Measurements from ENCODE around the gene TRMT10B.
"Not testable (repeated sequence)": the region's sequence is repeated elsewhere in the genome, so short reads cannot be mapped to it uniquely, and the experiment has no call there.

Gene TRMT10B

DNA sequence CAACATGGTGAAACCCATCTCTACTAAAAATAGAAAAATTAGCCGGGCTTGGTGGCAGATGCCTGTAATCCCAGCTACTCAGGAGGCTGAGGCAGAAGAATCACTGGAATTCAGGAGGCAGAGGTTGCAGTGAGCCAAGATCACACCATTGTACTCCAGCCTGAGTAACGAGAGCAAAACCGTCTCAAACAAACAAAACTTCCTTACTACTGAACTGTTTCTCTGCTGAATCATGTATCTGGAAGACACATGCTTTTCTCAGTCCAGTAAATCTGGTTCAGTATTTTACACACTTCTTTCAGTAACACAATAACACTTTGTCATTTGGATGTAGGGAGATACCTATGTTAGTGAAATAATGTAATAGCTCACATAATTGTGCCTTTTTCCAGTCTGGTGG, 7.9 kb downstream of the TRMT10B start:
- FAIRE-seq = peak; percentile 43
- TF ChIP-seq POLR2A (IDR thresholded peaks at IDR 0.05; ENCODE audit: low read depth, low read length) = no peak
- no peak for DNase-seq (ENCODE audit: insufficient read length, low spot score)

DNA sequence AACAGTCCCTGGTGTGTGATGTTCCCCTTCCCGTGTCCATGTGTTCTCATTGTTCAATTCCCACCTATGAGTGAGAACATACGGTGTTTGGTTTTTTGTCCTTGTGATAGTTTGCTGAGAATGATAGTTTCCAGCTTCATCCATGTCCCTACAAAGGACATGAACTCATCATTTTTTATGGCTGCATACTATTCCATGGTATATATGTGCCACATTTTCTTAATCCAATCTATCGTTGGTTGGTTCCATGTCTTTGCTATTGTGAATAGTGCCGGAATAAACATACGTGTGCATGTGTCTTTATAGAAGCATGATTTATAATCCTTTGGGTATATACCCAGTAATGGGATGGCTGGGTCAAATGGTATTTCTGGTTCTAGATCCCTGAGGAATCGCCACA, 11.7 kb downstream of the TRMT10B start:
- FAIRE-seq = not testable (repeated sequence)

DNA sequence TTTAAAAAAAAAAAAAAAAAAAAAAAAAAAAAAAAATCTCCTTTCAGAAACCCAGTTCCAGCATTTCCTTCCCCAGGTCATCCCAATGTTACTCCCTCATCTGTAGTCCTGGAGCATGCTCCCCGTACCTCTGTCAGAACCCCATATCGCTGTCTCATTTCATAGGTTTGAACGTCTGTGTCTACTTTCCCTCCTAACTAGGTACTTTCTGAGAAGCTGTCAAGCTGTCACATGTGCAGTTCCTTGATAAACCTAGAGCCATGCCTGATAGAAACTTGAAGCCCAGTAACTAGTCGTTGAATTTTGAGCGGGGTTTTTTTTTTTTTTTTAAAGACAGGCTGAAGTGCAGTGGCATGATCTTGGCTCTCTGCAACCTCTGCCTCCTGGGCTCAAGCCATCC, 15.7 kb downstream of the TRMT10B start:
- TF ChIP-seq POLR2A (IDR thresholded peaks at IDR 0.05; ENCODE audit: low read depth, low read length) = no peak
- no peak for DNase-seq (ENCODE audit: insufficient read length, low spot score)
- no peak for FAIRE-seq

More for the DNA sequence above, 11.7 kb downstream of the TRMT10B start:
- DNase-seq (ENCODE audit: insufficient read length, low spot score) = not testable (repeated sequence)

- FAIRE-seq (no peak), DNase-seq (ENCODE audit: insufficient read length, low spot score) (no peak)
- no peak for TF ChIP-seq POLR2A (IDR thresholded peaks at IDR 0.05; ENCODE audit: low read depth, low read length)
Measured at GRCh38 chr9:37769995-37770394, 16.4 kb downstream of the TRMT10B start.

DNA sequence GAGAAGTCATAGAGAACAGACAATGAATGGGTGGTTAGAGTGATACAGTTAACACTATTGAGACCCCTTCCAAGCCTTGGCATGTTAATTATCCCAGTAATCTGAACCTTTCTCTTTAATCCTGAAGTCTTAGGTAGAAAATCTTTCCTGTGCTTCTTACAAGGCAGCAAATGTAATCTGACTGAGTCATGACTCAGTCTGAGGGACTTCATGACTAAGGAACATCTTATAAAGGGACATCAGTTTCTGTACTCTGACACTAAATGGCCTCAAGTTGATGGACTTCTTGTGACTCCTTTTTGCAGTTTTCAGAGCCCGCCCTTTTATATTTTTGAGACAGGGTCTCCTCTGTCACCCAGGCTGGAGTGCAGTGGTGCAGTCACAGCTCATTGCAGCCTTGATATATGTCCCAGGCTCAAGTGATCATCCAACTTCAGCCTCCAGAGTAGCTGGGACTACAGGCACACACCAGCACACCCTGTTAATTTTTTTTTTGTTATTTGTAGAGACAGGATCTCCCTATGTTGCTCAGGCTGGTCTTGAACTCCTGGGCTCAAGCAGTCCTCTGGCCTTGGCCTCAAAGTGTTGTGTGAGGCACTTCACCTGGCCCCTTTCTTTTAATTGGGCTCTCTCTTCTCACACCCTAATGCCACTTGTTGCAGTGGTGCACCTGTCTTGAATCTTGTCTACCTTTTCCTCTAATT, 21.8 kb downstream of the TRMT10B start:
- TF ChIP-seq POLR2A (IDR thresholded peaks at IDR 0.05; ENCODE audit: low read depth, low read length) = no peak
- FAIRE-seq = no peak
- no peak for DNase-seq (ENCODE audit: insufficient read length, low spot score)

GRCh38 chr9:37776328-37776727, 22.7 kb downstream of the TRMT10B start:
- TF ChIP-seq POLR2A (IDR thresholded peaks at IDR 0.05; ENCODE audit: low read depth, low read length) = no peak
- FAIRE-seq (no peak), DNase-seq (ENCODE audit: insufficient read length, low spot score) (no peak)

- DNase-seq (ENCODE audit: insufficient read length, low spot score) = no peak
- no peak for TF ChIP-seq POLR2A (IDR thresholded peaks at IDR 0.05; ENCODE audit: low read depth, low read length)
- no peak for FAIRE-seq
Measured at GRCh38 chr9:37778534-37778933, 24.9 kb downstream of the TRMT10B start.

DNA sequence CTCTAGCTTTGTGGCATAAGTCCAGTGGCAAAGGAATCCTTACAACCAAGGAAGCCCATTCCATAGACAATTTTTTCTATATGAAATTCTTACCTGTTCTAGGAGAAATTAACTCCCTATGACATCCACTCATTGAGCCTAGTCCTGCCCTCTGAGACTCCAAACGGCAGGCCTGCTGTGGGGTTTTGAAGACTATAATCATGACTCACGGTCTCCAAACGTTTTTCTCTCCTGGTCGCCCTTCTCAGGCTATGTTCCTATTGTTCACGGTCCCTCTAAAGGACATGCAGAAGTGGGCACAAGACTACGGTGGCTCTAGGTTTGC, 30.6 kb downstream of the TRMT10B start:
- FAIRE-seq (no peak), DNase-seq (ENCODE audit: insufficient read length, low spot score) (no peak)
- no peak for TF ChIP-seq POLR2A (IDR thresholded peaks at IDR 0.05; ENCODE audit: low read depth, low read length)

DNA sequence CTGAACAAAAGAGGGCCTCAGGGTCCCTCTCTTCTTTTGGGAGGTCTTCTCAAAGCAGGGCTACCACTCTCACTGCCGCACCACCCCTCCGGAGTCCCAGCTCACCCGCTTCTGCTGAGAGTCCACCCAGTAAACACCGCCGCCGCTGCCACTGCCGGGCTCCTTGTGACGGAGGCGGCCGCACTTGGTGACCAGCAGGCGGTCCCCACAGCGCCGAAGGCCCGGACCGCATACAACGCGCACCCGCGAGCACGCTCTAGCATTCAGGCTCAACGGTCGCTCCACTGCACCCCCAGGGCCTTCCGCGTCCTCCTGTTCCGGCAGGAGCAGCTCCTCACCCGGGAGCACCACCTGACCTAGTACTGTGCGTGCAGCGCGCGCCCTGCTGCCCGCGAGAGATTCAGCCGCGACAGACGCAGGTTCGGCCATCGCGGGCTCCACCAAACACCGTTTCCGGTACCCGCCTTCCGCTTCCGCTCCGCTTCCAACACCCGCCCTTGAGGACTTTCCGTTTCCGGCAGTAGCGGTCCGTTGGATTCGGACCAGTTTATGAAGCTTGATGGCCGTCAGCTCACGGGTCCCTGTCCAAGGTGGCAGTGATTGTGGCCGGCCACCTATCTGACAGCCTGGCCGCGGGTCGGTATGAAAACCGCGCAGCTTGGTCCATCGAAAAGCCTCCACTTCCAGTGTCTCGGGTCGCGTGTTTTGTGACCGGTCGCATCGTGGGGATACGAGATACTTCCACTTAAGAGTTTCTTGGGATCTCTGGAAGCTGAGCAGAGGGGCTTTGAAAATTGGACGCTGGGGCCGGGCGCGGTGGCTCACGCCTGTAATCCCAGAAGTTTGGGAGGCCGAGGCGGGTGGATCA, 31.2 kb downstream of the TRMT10B start, which contains the start of gene EXOSC3:
Gene EXOSC3 (minus strand): TSS at position 449 of the 868 bp plus-strand sequence. CDS start 20 bp downstream, at position 429.
- peak; percentile 70 for FAIRE-seq
- DNase-seq (ENCODE audit: insufficient read length, low spot score) = peak; percentile 43
- TF ChIP-seq POLR2A (IDR thresholded peaks at IDR 0.05; ENCODE audit: low read depth, low read length) = peak; percentile 62

GRCh38 chr9:37787059-37787458, 33.5 kb downstream of the TRMT10B start:
- no peak for DNase-seq (ENCODE audit: insufficient read length, low spot score)
- TF ChIP-seq POLR2A (IDR thresholded peaks at IDR 0.05; ENCODE audit: low read depth, low read length) = no peak
- FAIRE-seq = no peak

DNA sequence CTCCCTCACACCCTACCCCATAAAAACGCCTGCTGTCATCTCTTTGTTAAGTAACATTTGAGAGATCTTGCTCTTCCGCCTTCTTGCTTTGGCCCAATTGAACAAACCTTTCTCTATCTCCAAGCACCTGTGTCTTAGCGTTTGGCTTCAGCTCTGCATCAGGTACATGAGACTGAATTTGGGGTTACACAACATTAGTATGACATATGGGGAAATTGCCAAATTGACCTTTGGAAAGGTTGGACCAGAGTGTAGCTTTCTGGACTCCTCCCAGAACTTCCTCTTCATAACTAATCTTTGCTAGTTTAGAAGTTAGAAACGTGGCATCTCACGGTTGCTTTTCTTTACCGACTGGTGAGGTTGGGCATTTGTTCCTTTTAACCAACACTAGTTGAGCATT, 34.7 kb downstream of the TRMT10B start:
- DNase-seq (ENCODE audit: insufficient read length, low spot score) (no peak), FAIRE-seq (no peak)
- no peak for TF ChIP-seq POLR2A (IDR thresholded peaks at IDR 0.05; ENCODE audit: low read depth, low read length)

DNA sequence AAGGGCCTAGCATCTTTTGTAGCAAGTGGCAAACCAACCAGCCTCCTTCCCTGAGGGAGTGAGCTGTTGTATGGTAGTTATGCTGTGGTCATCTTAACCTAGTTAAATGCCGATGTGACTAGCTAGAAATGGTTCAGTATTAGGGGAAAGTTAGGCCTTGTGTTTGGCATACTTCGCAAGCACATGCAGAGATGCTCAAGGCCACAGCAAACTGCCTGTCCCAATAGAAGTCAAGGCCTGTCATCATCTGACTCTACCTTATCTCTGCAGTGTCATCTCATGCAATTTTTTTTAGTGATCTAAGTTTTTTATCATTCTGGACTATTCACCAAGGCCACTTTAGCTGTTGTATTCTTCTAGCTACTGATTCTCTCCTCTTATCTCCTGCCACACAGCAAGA, 36.5 kb downstream of the TRMT10B start:
- TF ChIP-seq POLR2A (IDR thresholded peaks at IDR 0.05; ENCODE audit: low read depth, low read length) = no peak

GRCh38 chr9:37792122-37792521, 38.5 kb downstream of the TRMT10B start:
- no peak for TF ChIP-seq POLR2A (IDR thresholded peaks at IDR 0.05; ENCODE audit: low read depth, low read length)
- DNase-seq (ENCODE audit: insufficient read length, low spot score) (no peak), FAIRE-seq (no peak)

More for the DNA sequence above, 36.5 kb downstream of the TRMT10B start:
- DNase-seq (ENCODE audit: insufficient read length, low spot score) = no peak
- no peak for FAIRE-seq

- TF ChIP-seq POLR2A (IDR thresholded peaks at IDR 0.05; ENCODE audit: low read depth, low read length) = no peak
- no peak for DNase-seq (ENCODE audit: insufficient read length, low spot score)
- no peak for FAIRE-seq
Measured at GRCh38 chr9:37796232-37796631, 42.6 kb downstream of the TRMT10B start.

DNA sequence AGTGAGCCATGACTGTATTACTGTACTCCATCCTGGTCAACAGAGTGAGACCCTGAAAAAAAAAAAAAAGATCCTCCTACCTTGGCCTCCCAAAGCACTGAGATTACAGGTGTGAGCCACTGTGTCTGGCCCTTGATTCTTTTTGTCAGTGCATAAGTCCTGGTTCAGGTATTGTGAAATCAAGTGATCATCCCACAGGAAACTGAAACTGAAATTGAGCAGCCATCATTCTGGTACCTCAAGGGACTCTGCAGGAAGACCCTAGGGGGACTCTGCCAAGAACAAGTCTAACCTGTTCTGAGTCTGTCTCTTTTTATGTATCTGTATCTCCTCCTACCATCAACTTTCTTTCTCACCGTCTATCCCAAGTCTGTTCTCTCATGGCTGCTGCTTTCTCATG, 45.1 kb downstream of the TRMT10B start:
- no peak for DNase-seq (ENCODE audit: insufficient read length, low spot score)
- no peak for FAIRE-seq
- TF ChIP-seq POLR2A (IDR thresholded peaks at IDR 0.05; ENCODE audit: low read depth, low read length) = no peak
